Activated CD4-positive, alpha-beta memory T cell treated with anti-CD3 and anti-CD28 coated beads for 36 hours (primary cell): Measurements from ENCODE around the gene CACNA2D4. TPM values are rescaled to one million over a fixed set of nuclear protein-coding genes. Genes with fewer than 3 reads are reported as not detected.

Source experiments
- CTCF ChIA-PET: fragments of 350-600 bp; sonication (Branson Sonifier 250); formaldehyde crosslinking; loops from one replicate; lab custom pipeline; 2021; ENCODE audit warnings: antibody characterized with exemption, inconsistent platforms; lab: Charles Lee
- POLR2A ChIA-PET: fragments of 350-600 bp; sonication (Branson Sonifier 250); formaldehyde crosslinking; loops from one replicate; lab custom pipeline; 2021; ENCODE audit warnings: antibody characterized with exemption; lab: Charles Lee
- DNase-seq: peaks from one replicate; pipeline ENCODE4 v3.0.0-alpha.2; 2020
- H3K27ac Mint-ChIP-seq: one replicate; pipeline ENCODE4 v1.8.0; 2021; ENCODE audit warnings: mixed read lengths
- H3K27me3 Mint-ChIP-seq: one replicate; pipeline ENCODE4 v1.8.0; 2021; ENCODE audit warnings: mixed read lengths
- H3K36me3 Mint-ChIP-seq: one replicate; pipeline ENCODE4 v1.8.0; 2021; ENCODE audit warnings: mixed read lengths
- H3K4me1 Mint-ChIP-seq: one replicate; pipeline ENCODE4 v1.8.0; 2021; ENCODE audit warnings: low read depth, mixed read lengths
- H3K4me3 Mint-ChIP-seq: one replicate; pipeline ENCODE4 v1.8.0; 2021; ENCODE audit warnings: mild to moderate bottlenecking, mixed read lengths
- H3K9me3 Mint-ChIP-seq: one replicate; pipeline ENCODE4 v1.8.0; 2021; ENCODE audit warnings: mixed read lengths
- intact Hi-C: fragments of 100-400 bp; cut with micrococcal nuclease; formaldehyde crosslinking; loops from one replicate; pipeline ENCODE4 v1.15.1; 2023
- total RNA-seq, 2 experiments: library from RNA; stranded (reverse); gene quantifications; one replicate each; pipeline ENCODE4 v1.2.3, GENCODE V29; 2021

The CACNA2D4 gene
- total RNA-seq, 2 experiments from 2014 or later = 11.7 to 13.3 TPM

GRCh38 chr12:1836854-1837421 is 81.5 kb downstream of the CACNA2D4 start:
- H3K27me3 Mint-ChIP-seq = peaks cover 16% of the 10 kb centered on the region
- POLR2A ChIA-PET = no interaction called here

GRCh38 chr12:1836241-1836803 is 82.1 kb downstream of the CACNA2D4 start:
- Mint-ChIP-seq H3K27ac (no peak overlapping the region), H3K4me1 (no peaks in the 10 kb centered on the region), H3K9me3 (no peaks in the 10 kb centered on the region), H3K4me3 (no peak overlapping the region), H3K36me3 (no peaks in the 10 kb centered on the region), H3K27me3 (peaks cover 16% of the 10 kb centered on the region)
- CTCF ChIA-PET = no interaction called here
- POLR2A ChIA-PET = no interaction called here
- intact Hi-C loops = no loop called here
- DNase-seq = no peak

More at GRCh38 chr12:1836854-1837421, 81.5 kb downstream of the CACNA2D4 start:
- H3K27ac Mint-ChIP-seq = no peak overlapping the region
- no peaks in the 10 kb centered on the region for H3K4me1 Mint-ChIP-seq
- H3K4me3 Mint-ChIP-seq = no peak overlapping the region
- CTCF ChIA-PET = no interaction called here
- H3K36me3 Mint-ChIP-seq = no peaks in the 10 kb centered on the region
- no peak for DNase-seq
- H3K9me3 Mint-ChIP-seq = no peaks in the 10 kb centered on the region
- intact Hi-C loops = no loop called here

- DNase-seq = no peak
- Mint-ChIP-seq H3K9me3 (no peaks in the 10 kb centered on the region), H3K27ac (no peak overlapping the region), H3K36me3 (no peaks in the 10 kb centered on the region), H3K4me3 (no peak overlapping the region), H3K4me1 (no peaks in the 10 kb centered on the region), H3K27me3 (peaks cover 24% of the 10 kb centered on the region)
- intact Hi-C loops = no loop called here
- ChIA-PET CTCF (no interaction called here), POLR2A (no interaction called here)
Observed at GRCh38 chr12:1835211-1836131, 83.0 kb downstream of the CACNA2D4 start.

DNA sequence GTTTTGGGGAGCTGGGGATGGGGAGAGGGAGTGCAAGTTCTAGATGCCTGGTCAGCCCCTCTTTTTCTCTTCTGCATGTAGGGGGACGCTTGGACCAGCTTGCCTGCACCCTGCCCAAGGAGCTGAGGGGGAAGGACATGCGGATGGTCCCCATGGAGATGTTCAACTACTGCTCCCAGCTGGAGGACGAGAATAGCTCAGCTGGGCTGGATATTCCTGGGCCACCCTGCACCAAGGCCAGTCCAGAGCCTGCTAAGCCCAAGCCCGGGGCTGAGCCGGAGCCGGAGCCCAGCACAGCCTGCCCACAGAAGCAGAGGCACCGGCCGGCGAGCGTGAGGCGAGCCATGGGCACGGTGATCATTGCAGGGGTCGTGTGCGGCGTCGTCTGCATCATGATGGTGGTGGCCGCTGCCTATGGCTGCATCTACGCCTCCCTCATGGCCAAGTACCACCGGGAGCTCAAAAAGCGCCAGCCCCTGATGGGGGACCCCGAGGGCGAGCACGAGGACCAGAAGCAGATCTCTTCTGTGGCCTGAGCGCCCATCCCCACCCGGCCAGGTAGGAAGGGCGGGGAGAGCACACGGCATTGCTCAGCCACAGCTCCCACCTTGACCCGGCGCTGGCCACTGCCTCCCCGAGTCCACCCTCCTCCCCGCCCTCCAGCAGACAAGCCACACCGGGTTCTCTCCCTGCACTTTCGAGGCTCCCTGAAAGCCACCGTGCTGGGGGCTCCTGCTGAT is 84.1 kb downstream of the CACNA2D4 start:
- CTCF ChIA-PET = interaction anchor here (1.3 kb wide), 1 partner anchor 106 kb away, joined by 4 read pairs; no protein-coding TSS in a partner anchor
- no peaks in the 10 kb centered on the region for H3K36me3 Mint-ChIP-seq

GRCh38 chr12:1833596-1834028 is 84.8 kb downstream of the CACNA2D4 start:
- peaks cover 26% of the 10 kb centered on the region for H3K27me3 Mint-ChIP-seq
- no peak overlapping the region for H3K27ac Mint-ChIP-seq
- no peaks in the 10 kb centered on the region for H3K4me1 Mint-ChIP-seq
- ChIA-PET POLR2A (no interaction called here), CTCF (interaction anchor here (1.3 kb wide), 1 partner anchor 106 kb away, joined by 4 read pairs; no protein-coding TSS in a partner anchor)
- H3K4me3 Mint-ChIP-seq = no peak overlapping the region
- no peaks in the 10 kb centered on the region for H3K36me3 Mint-ChIP-seq
- H3K9me3 Mint-ChIP-seq = no peaks in the 10 kb centered on the region
- no peak for DNase-seq
- intact Hi-C loops = no loop called here

More for the DNA sequence above, 84.1 kb downstream of the CACNA2D4 start:
- H3K4me3 Mint-ChIP-seq = no peak overlapping the region
- no peaks in the 10 kb centered on the region for H3K9me3 Mint-ChIP-seq
- intact Hi-C loops = no loop called here
- POLR2A ChIA-PET = no interaction called here
- DNase-seq = no peak
- peaks cover 26% of the 10 kb centered on the region for H3K27me3 Mint-ChIP-seq
- H3K4me1 Mint-ChIP-seq = no peaks in the 10 kb centered on the region
- H3K27ac Mint-ChIP-seq = no peak overlapping the region

- intact Hi-C loops = no loop called here
- no peaks in the 10 kb centered on the region for H3K36me3 Mint-ChIP-seq
Observed at GRCh38 chr12:1832801-1833595, 85.5 kb downstream of the CACNA2D4 start.

DNA sequence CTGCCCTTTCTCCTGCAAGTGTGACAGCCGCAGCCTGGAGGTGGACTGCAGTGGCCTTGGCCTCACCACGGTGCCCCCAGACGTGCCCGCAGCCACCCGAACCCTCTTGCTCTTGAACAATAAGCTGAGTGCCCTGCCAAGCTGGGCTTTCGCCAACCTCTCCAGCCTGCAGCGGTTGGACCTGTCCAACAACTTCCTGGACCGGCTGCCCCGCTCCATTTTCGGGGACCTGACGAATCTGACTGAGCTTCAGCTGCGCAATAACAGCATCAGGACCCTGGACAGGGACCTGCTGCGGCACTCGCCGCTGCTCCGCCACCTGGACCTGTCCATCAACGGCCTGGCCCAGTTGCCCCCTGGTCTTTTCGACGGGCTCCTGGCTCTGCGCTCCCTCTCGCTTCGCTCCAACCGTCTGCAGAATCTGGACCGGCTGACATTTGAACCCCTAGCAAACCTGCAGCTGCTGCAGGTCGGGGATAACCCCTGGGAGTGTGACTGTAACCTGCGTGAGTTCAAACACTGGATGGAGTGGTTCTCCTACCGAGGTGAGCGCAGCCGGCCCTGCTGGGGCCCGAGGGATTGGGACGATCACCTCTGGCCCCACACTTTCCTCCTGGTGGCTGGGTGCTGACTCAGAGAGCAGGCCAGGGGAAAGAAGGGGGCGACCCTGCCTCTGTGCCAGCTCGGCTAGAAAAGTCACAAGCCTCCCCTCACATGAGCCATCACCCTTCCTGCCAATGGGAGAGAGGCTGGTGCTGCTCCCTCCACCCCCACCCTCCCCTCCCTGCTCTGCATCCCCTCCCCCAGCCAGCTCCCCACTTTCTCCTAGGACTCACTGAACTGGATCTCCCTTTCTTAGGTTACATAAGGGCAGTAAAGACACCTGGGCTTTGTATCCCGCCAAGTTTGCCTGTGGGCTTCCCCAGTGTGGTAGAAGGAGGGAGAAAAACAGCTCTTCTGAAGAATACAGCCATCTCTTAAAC is 87.2 kb downstream of the CACNA2D4 start:
- H3K4me1 Mint-ChIP-seq = no peaks in the 10 kb centered on the region
- CTCF ChIA-PET = no interaction called here
- no peaks in the 10 kb centered on the region for H3K36me3 Mint-ChIP-seq
- H3K9me3 Mint-ChIP-seq = no peaks in the 10 kb centered on the region
- peaks cover 26% of the 10 kb centered on the region for H3K27me3 Mint-ChIP-seq
- H3K4me3 Mint-ChIP-seq = no peak overlapping the region
- peak; percentile 36 for DNase-seq
- intact Hi-C loops = no loop called here
- POLR2A ChIA-PET = no interaction called here
- H3K27ac Mint-ChIP-seq = no peak overlapping the region

More at GRCh38 chr12:1832801-1833595, 85.5 kb downstream of the CACNA2D4 start:
- ChIA-PET POLR2A (no interaction called here), CTCF (no interaction called here)
- DNase-seq = no peak
- no peaks in the 10 kb centered on the region for H3K4me1 Mint-ChIP-seq
- H3K27ac Mint-ChIP-seq = no peak overlapping the region
- no peak overlapping the region for H3K4me3 Mint-ChIP-seq
- peaks cover 26% of the 10 kb centered on the region for H3K27me3 Mint-ChIP-seq
- H3K9me3 Mint-ChIP-seq = no peaks in the 10 kb centered on the region

- Mint-ChIP-seq H3K27me3 (peaks cover 26% of the 10 kb centered on the region), H3K9me3 (no peaks in the 10 kb centered on the region), H3K4me3 (no peak overlapping the region), H3K27ac (no peak overlapping the region), H3K36me3 (no peaks in the 10 kb centered on the region), H3K4me1 (no peaks in the 10 kb centered on the region)
- CTCF ChIA-PET = no interaction called here
- no peak for DNase-seq
- intact Hi-C loops = no loop called here
- POLR2A ChIA-PET = no interaction called here
Observed at GRCh38 chr12:1830401-1830845, 88.0 kb downstream of the CACNA2D4 start.

DNA sequence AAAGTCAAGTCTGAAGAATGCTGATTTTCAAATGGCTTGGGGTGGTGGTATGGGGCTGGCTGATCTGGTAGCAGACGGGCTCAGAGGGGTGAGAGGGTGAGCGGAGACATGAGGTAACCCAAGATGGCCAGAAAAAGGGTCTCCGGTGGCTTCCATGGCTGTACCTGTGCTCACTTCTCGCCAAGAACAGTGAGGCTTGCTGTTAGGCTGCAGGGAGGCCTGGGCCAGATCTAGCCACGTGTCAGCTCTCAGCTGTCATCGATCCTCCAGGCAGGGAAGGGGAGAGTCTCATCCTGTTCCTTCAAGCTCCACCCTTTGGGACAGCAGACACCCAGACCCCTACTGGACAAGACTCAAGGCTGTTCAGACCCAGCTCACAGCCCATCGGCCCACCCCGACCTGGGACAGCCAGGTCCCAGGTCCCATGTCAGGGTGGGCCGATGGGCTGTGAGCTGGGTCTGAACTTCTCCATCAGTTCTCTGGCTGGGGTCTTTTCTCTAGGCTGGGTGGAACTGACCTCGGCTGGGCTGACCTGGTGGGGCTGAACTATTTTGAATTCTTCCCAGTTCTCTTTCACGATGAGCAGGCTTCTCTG is 89.0 kb downstream of the CACNA2D4 start:
- H3K9me3 Mint-ChIP-seq = no peaks in the 10 kb centered on the region
- H3K36me3 Mint-ChIP-seq = no peaks in the 10 kb centered on the region
- H3K4me1 Mint-ChIP-seq = no peaks in the 10 kb centered on the region
- ChIA-PET CTCF (no interaction called here), POLR2A (no interaction called here)
- H3K27ac Mint-ChIP-seq = no peak overlapping the region
- intact Hi-C loops = no loop called here
- peaks cover 24% of the 10 kb centered on the region for H3K27me3 Mint-ChIP-seq
- H3K4me3 Mint-ChIP-seq = no peak overlapping the region
- DNase-seq = no peak

DNA sequence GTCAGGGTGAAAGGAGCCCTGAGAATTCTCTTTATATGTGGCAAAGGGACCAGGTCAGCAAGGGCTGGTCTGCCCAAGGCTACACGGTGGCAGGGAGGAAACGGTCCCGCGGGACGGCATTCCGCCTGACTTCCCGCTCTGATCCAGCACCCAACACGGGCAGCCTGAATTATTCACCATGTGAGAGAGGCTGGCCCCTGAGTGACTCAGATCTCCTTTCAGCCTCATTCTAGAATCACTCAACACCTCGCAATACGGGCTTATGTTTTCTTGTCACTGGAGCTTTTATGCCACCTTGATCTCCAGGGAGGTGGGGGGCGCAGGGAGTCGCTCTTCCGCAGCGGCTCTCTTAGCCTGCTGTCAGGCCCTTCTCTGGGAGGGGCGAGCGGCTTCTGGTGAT is 89.6 kb downstream of the CACNA2D4 start:
- H3K4me3 Mint-ChIP-seq = no peak overlapping the region

More for the DNA sequence above, 89.6 kb downstream of the CACNA2D4 start:
- intact Hi-C loops = no loop called here
- H3K9me3 Mint-ChIP-seq = no peaks in the 10 kb centered on the region
- POLR2A ChIA-PET = no interaction called here
- CTCF ChIA-PET = no interaction called here
- no peaks in the 10 kb centered on the region for H3K36me3 Mint-ChIP-seq
- no peak overlapping the region for H3K27ac Mint-ChIP-seq
- no peaks in the 10 kb centered on the region for H3K4me1 Mint-ChIP-seq
- peaks cover 21% of the 10 kb centered on the region for H3K27me3 Mint-ChIP-seq
- no peak for DNase-seq
